GM21786 (cell line): ENCODE measurements around the gene PREB.
"Not testable (repeated sequence)": the region's sequence is repeated elsewhere in the genome, so short reads cannot be mapped to it uniquely, and the experiment has no call there.

Experiments used
- ATAC-seq: cut with Tn5 transposase; IDR thresholded peaks from one replicate; pipeline ENCODE4 v1.9.1; 2021; ENCODE audit not compliant: unreplicated experiment

Gene PREB

GRCh38 chr2:27133905-27134780 is at the start of gene PREB:
PREB (minus strand) TSS chr2:27134636; CDS start chr2:27134421, 215 bp downstream.
- ATAC-seq, result peak; percentile 79

- ATAC-seq, result no peak
These were observed 49.7 kb upstream of the PREB start for GRCh38 chr2:27184115-27184514.

GRCh38 chr2:27182346-27182745 is 47.9 kb upstream of the PREB start:
- ATAC-seq, result no peak

- ATAC-seq, result no peak
These were observed 45.0 kb upstream of the PREB start for GRCh38 chr2:27179344-27180000.

GRCh38 chr2:27178469-27178868 is 44.0 kb upstream of the PREB start:
- ATAC-seq, result no peak

- ATAC-seq, result no peak
These were observed 43.3 kb upstream of the PREB start for GRCh38 chr2:27177441-27178351.

GRCh38 chr2:27175781-27176180 is 41.3 kb upstream of the PREB start:
- ATAC-seq, result not testable (repeated sequence)

GRCh38 chr2:27175330-27175729 is 40.9 kb upstream of the PREB start:
- no peak for ATAC-seq

GRCh38 chr2:27174638-27175037 is 40.2 kb upstream of the PREB start:
- ATAC-seq, result no peak

- ATAC-seq, result no peak
These were observed 37.0 kb upstream of the PREB start for GRCh38 chr2:27171351-27171848.

GRCh38 chr2:27170581-27171337 is 36.3 kb upstream of the PREB start:
- no peak for ATAC-seq

- no peak for ATAC-seq
These were observed 30.7 kb upstream of the PREB start for GRCh38 chr2:27164960-27165763.

GRCh38 chr2:27162151-27163121 is 28.0 kb upstream of the PREB start:
- ATAC-seq, result no peak

- ATAC-seq, result no peak
These were observed 25.8 kb upstream of the PREB start for GRCh38 chr2:27160191-27160590.

- no peak for ATAC-seq
These were observed 24.8 kb upstream of the PREB start for GRCh38 chr2:27159271-27159670.

GRCh38 chr2:27158468-27158867 is 24.0 kb upstream of the PREB start:
- ATAC-seq, result no peak

- ATAC-seq, result no peak
These were observed 20.7 kb upstream of the PREB start for GRCh38 chr2:27155069-27155520.

- no peak for ATAC-seq
These were observed 20.1 kb upstream of the PREB start for GRCh38 chr2:27154488-27154887.
